ENCODE data around the gene ECE1. TPM values are rescaled to one million over a fixed set of nuclear protein-coding genes. Genes with fewer than 3 reads are reported as not detected.
"Not testable (repeated sequence)": the region's sequence is repeated elsewhere in the genome, so short reads cannot be mapped to it uniquely, and the experiment has no call there.

The ECE1 gene
- total and polyA plus RNA-seq, 2 of the 13 experiments (the other 11 are each of a cell fraction or from before 2014, with no cell fraction given), result 13.5 to 21.2 TPM

DNA sequence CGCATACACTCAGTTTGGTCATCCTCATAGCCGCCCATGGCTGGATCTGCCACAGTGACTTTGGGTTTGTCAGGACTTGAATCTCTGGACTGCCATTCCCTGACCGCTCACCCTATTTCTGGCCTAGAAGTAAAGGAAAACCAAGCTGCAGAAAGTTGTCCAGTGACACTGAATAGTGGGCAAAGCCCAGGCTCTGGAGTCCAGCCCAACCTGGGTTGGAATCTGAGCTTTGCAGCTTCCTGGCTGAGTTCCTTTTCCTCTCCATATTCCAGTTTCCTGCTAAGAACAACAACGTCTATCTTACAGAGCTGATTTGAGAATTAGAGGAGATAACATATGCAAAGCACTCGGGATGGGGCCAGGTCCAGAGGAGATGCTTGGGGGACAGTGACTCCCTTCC lies 98.0 kb downstream of the ECE1 start:
- no peak overlapping the region for H3K27ac ChIP-seq (ENCODE audit: extremely low read length, insufficient read depth, low read length)
- no peaks in the 10 kb centered on the region for H3K79me2 ChIP-seq (ENCODE audit: insufficient read depth, low read length)
- no peak overlapping the region for H3K4me3 ChIP-seq (replicated peaks in 1 of 3; ENCODE audit: insufficient read depth in 1 of 3, low read depth in 2 of 3, low read length in 3 of 3)
- H3K27me3 ChIP-seq (ENCODE audit: control insufficient read depth in 1 of 2, insufficient read depth in 2 of 2, low read length in 2 of 2), result 0 out of 5 replicates have a peak, but pooled peaks cover 0 to 4% of the 10 kb centered on the region in 2 experiments
- POLR2A ChIA-PET, result interaction anchor here (1.0 kb wide), 1 partner anchor 406 kb away, joined by 4 read pairs; no protein-coding TSS in a partner anchor
- H3K9ac ChIP-seq (ENCODE audit: insufficient read depth, low read depth, low read length), result no peak overlapping the region
- CTCF ChIA-PET (ENCODE audit: low intra/inter-chr PET ratio, low total read pairs), result no interaction called here
- H3K4me1 ChIP-seq (ENCODE audit: insufficient read depth, low read length), result peaks cover 24% of the 10 kb centered on the region
- no peaks in the 10 kb centered on the region for H3K9me3 ChIP-seq (ENCODE audit: low read length)
- TF ChIP-seq, protein P1, sequence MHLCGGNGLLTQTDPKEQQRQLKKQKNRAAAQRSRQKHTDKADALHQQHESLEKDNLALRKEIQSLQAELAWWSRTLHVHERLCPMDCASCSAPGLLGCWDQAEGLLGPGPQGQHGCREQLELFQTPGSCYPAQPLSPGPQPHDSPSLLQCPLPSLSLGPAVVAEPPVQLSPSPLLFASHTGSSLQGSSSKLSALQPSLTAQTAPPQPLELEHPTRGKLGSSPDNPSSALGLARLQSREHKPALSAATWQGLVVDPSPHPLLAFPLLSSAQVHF (CRISPR knock-in tag; IDR thresholded peaks at IDR 0.05), result no peak
- TF ChIP-seq, protein P2, sequence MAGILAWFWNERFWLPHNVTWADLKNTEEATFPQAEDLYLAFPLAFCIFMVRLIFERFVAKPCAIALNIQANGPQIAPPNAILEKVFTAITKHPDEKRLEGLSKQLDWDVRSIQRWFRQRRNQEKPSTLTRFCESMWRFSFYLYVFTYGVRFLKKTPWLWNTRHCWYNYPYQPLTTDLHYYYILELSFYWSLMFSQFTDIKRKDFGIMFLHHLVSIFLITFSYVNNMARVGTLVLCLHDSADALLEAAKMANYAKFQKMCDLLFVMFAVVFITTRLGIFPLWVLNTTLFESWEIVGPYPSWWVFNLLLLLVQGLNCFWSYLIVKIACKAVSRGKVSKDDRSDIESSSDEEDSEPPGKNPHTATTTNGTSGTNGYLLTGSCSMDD (CRISPR knock-in tag; IDR thresholded peaks at IDR 0.05), result no peak
- TF ChIP-seq POLR2AphosphoS5 (IDR thresholded peaks at IDR 0.05; ENCODE audit: low read depth, low read length), result no peak
- TF ChIP-seq SKI (IDR thresholded peaks at IDR 0.05; ENCODE audit: partially characterized antibody), result no peak
- TF ChIP-seq, protein P3, sequence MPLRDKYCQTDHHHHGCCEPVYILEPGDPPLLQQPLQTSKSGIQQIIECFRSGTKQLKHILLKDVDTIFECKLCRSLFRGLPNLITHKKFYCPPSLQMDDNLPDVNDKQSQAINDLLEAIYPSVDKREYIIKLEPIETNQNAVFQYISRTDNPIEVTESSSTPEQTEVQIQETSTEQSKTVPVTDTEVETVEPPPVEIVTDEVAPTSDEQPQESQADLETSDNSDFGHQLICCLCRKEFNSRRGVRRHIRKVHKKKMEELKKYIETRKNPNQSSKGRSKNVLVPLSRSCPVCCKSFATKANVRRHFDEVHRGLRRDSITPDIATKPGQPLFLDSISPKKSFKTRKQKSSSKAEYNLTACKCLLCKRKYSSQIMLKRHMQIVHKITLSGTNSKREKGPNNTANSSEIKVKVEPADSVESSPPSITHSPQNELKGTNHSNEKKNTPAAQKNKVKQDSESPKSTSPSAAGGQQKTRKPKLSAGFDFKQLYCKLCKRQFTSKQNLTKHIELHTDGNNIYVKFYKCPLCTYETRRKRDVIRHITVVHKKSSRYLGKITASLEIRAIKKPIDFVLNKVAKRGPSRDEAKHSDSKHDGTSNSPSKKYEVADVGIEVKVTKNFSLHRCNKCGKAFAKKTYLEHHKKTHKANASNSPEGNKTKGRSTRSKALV (CRISPR knock-in tag; IDR thresholded peaks at IDR 0.05), result no peak
- FAIRE-seq, result no peak
- H2AFZ ChIP-seq (ENCODE audit: low read length), result no peak overlapping the region
- in situ Hi-C loops (cut with HindIII; ENCODE audit: extremely low pct_ligation_motif_present, low pct_unique_long_range_greater_than_20kb) (loop anchor here (25.0 kb wide), 1 partner anchor 205 kb away; no protein-coding TSS in a partner anchor), intact Hi-C loops (cut with micrococcal nuclease; ENCODE audit: unreplicated experiment) (no loop called here)
- H3K4me2 ChIP-seq (ENCODE audit: low read depth, low read length), result no peak overlapping the region
- H3K36me3 ChIP-seq (replicated peaks in 1 of 2; ENCODE audit: control insufficient read depth in 1 of 2, insufficient read depth in 2 of 2, low read length in 2 of 2), result no peaks in the 10 kb centered on the region
- DNase-seq (ENCODE audit: low spot score), result no peak
- BruUV-seq (replicated peaks), result no TSS peak
- H4K20me1 ChIP-seq (ENCODE audit: insufficient read depth, low read length), result no peaks in the 10 kb centered on the region
- 49% methylated on average over 5 of the region's 5 CpGs for WGBS (ENCODE audit: low lambda C conversion rate)
- ATAC-seq, result no peak

DNA sequence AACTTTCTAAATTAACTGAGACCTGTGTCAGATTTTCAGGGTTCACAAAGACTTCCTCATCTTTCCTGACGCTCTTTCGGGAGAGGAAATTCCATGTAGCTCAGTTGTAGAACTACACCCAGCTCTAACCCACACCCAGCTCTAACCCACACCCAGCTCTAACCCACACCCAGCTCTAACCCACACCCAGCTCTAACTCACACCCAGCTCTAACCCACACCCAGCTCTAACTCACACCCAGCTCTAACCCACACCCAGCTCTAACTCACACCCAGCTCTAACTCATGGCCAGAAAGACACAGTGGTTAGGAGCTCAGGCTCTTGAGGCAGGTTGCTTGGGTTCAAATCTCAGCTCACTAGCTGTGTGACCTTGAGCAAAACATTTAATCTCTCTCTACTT lies 99.5 kb downstream of the ECE1 start:
- peaks cover 24% of the 10 kb centered on the region for H3K4me1 ChIP-seq (ENCODE audit: insufficient read depth, low read length)
- BruUV-seq (replicated peaks); H3K9me3 ChIP-seq (ENCODE audit: low read length); H4K20me1 ChIP-seq (ENCODE audit: insufficient read depth, low read length); intact Hi-C loops (cut with micrococcal nuclease; ENCODE audit: unreplicated experiment); H3K4me2 ChIP-seq (ENCODE audit: low read depth, low read length); POLR2A ChIA-PET; ATAC-seq; H2AFZ ChIP-seq (ENCODE audit: low read length); H3K36me3 ChIP-seq (replicated peaks in 1 of 2; ENCODE audit: control insufficient read depth in 1 of 2, insufficient read depth in 2 of 2, low read length in 2 of 2); H3K27ac ChIP-seq (ENCODE audit: extremely low read length, insufficient read depth, low read length); H3K4me3 ChIP-seq (replicated peaks in 1 of 3; ENCODE audit: insufficient read depth in 1 of 3, low read depth in 2 of 3, low read length in 3 of 3); FAIRE-seq; H3K9ac ChIP-seq (ENCODE audit: insufficient read depth, low read depth, low read length); H3K27me3 ChIP-seq (ENCODE audit: control insufficient read depth in 1 of 2, insufficient read depth in 2 of 2, low read length in 2 of 2); H3K79me2 ChIP-seq (ENCODE audit: insufficient read depth, low read length); DNase-seq (ENCODE audit: low spot score); CTCF ChIA-PET (ENCODE audit: low intra/inter-chr PET ratio, low total read pairs): not testable (repeated sequence)
- 78% methylated on average over 2 of the region's 2 CpGs for WGBS (ENCODE audit: low lambda C conversion rate)
- in situ Hi-C loops (cut with HindIII; ENCODE audit: extremely low pct_ligation_motif_present, low pct_unique_long_range_greater_than_20kb), result loop anchor here (25.0 kb wide), 1 partner anchor 203 kb away; no protein-coding TSS in a partner anchor

Measured in HepG2 (cell line).